OCI-LY7 (cell line): ENCODE data around the gene SETD7.

Source experiments
- CTCF ChIP-seq: fragments of 200-600 bp; sonication (generic); conservative IDR thresholded peaks from 2 replicates; pipeline ENCODE4 v1.5.1; 2014; ENCODE audit warnings: mild to moderate bottlenecking, antibody characterized with exemption, low read length, moderate library complexity, mixed read lengths
- EZH2phosphoT487 ChIP-seq: fragments of 200-600 bp; sonication (generic); IDR thresholded peaks from 2 replicates; pipeline ENCODE4 v1.6.1; 2018; ENCODE audit warnings: low read depth, borderline replicate concordance, mild to moderate bottlenecking, mixed run types, antibody characterized with exemption, low read length, moderate library complexity, mixed read lengths

- TF ChIP-seq CTCF (no peak), EZH2phosphoT487 (no peak)
Measured at GRCh38 chr4:139455126-139455538, 100.9 kb downstream of the SETD7 start.
